Memory B cell (primary cell): Measurements from ENCODE around the gene PDLIM7.
A peak's percentile ranks its signal among the peaks of the same experiment; 100 is the strongest.
"Not testable (repeated sequence)": the region's sequence is repeated elsewhere in the genome, so short reads cannot be mapped to it uniquely, and the experiment has no call there.

Source experiments
- ATAC-seq: fragments of 150-1000 bp; cut with Tn5 transposase; 2 replicates; pipeline ENCODE4 v1.10.0; 2021; ENCODE audit warnings: low read depth, mild to moderate bottlenecking, moderate library complexity
- DNase-seq, 2 donors: peaks; one replicate each; pipeline ENCODE4 v3.0.0; 2022; ENCODE audit warnings: low spot score in 2 of 2
- H3K27ac Mint-ChIP-seq: one replicate; pipeline ENCODE4 v1.8.0; 2022; ENCODE audit warnings: mild to moderate bottlenecking, moderate library complexity, mixed read lengths
- H3K27me3 Mint-ChIP-seq: one replicate; pipeline ENCODE4 v1.8.0; 2022; ENCODE audit warnings: mixed read lengths
- H3K36me3 Mint-ChIP-seq: one replicate; pipeline ENCODE4 v1.8.0; 2022; ENCODE audit warnings: mild to moderate bottlenecking, mixed read lengths
- H3K4me1 Mint-ChIP-seq: one replicate; pipeline ENCODE4 v1.8.0; 2022; ENCODE audit warnings: mixed read lengths
- H3K4me3 Mint-ChIP-seq: one replicate; pipeline ENCODE4 v1.8.0; 2022; ENCODE audit warnings: mild to moderate bottlenecking, moderate library complexity, mixed read lengths
- H3K9me3 Mint-ChIP-seq: one replicate; pipeline ENCODE4 v1.8.0; 2022; ENCODE audit warnings: mixed read lengths

Gene PDLIM7

DNA sequence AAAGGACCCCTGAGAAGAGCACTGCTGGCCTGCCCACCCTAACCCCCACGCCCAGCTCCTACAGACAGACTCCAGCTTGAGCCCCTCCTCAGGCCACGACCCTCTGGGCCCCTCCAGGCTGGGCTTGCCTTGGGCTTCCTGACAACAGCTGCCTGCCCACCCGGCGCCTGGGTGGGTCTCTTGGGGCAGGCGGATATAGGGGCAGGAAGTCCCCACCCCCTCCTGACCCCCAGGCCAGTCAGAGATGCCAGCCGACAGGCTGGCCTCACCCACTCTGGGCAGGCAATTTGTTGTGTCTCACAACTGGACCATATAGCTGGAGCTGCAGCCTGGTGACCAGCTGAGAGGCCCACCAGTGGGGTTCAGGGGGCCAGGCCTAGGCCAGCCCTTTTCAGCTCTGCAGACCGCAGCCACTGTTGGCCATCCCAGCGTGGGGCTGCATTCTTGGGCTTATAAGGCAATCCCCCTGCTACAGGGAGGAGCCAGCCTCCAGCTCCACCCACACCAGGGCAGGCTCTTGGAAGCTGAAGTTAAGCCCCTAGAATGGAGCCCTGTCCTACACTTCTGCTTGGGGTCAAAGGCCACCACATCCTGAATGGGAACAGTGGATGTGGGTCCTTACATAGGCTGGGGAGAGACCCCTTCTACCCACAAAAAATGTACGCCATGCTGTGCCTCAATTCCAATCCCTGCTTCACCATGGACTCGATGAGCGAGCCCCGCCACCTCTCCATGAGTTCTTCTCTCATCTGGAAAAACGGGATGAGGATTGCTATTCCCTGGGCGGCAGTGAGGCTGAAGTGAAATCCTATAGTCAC lies 2.0 kb downstream of the PDLIM7 start:
- H3K27me3 Mint-ChIP-seq: peaks cover 1% of the 10 kb centered on the region
- peaks cover 36% of the 10 kb centered on the region for H3K4me1 Mint-ChIP-seq
- no peak overlapping the region for H3K27ac Mint-ChIP-seq
- no peak for DNase-seq
- no peak for ATAC-seq
- H3K9me3 Mint-ChIP-seq: no peaks in the 10 kb centered on the region
- peak overlapping the region; percentile 87 for H3K4me3 Mint-ChIP-seq
- H3K36me3 Mint-ChIP-seq: peaks cover 14% of the 10 kb centered on the region

DNA sequence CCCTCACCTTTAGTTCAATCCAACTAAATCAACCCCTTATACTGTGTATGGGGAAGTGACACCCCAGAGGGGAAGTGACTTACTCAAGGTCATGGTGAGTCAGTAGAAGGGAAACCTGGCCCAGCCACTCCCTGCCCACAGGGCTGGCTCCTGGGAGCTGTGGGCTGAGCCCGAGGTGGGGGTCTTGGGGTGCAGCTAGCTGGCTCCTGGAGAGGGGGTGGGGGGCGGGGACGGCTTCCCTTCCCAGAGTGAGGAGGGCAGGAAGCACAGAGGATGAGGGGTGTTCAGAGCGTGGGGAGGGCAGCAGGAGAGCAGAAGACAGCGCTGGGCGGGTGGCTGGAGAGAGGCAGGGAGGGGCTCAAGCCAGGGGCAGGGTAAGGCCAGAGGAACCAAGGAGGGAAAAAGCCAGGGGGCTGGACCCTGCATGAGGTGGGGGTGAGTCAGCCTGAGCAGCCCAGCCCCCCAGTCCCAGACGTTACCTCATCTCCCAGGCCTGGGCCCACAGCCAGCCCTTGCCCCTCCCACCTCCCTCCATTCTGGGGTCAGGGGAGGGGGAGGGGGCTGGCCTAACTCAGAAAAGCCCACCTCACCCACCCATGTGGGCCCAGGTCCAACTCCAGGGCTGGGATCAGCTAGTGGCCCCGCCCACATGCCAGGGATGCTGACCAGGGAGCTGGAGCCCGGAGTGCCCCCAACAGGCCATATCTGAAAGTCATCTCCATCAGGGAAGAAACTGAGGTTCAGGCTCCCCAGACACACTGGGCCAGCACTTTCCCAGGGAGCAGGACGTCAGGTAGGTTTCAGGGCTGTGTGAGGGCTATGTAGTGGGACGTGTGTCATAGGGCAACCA lies 2.8 kb downstream of the PDLIM7 start:
- Mint-ChIP-seq H3K27me3 (peaks cover 1% of the 10 kb centered on the region), H3K4me1 (peaks cover 40% of the 10 kb centered on the region), H3K4me3 (peak overlapping the region; percentile 25), H3K27ac (peak overlapping the region; percentile 77), H3K36me3 (peaks cover 18% of the 10 kb centered on the region), H3K9me3 (no peaks in the 10 kb centered on the region)
- DNase-seq: peak in 1 of 2 donors; percentile 50
- peak; percentile 61 for ATAC-seq

DNA sequence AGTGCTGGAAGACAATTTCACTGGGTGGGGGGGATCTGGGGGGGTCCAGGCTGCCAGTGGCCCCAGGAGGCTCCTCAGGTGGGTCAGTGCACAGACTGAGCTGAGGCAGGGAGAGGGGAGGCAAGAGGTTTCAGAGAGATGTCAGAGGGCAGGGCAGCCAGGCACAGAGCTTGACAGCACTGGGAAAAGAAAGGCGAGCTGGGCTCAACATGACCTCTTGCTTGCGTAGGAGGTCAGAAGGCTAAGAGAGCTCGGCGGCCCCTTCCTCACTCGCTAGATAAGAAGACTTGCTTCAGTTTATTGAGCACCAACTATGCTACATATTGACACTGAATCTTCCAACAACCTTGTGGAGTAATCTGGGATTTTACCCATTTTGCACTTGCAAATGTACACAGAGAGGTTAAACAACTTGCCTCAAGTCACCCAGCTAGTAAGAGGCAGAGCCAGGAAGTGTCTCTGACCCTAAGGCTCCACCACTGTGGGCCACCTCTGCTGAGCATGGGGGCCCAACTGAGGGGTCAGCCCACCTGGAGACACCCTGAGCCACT lies 3.5 kb downstream of the PDLIM7 start:
- H3K4me3 Mint-ChIP-seq: peak overlapping the region; percentile 25

DNA sequence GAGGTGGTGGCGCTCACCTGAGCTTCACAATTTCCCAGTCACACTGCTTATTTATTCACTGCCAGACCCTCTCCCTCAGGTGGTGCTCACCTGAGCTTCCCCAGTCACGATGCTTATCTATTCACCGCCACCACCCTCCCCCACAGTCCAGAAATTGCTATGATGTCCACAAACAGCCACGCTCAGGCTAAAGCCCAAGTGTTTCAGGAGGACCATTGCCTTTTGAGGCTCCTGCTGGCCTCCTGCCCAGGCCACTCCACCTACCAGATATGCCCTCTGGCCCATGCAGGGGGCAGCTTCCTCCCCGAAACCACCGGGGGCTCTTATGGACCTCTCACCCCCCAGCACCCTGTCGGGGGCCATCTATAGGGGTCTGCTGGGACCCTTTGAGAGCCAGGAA lies 4.6 kb downstream of the PDLIM7 start:
- no peak overlapping the region for H3K4me3 Mint-ChIP-seq
- H3K36me3 Mint-ChIP-seq: peaks cover 21% of the 10 kb centered on the region
- peaks cover 33% of the 10 kb centered on the region for H3K4me1 Mint-ChIP-seq
- no peaks in the 10 kb centered on the region for H3K9me3 Mint-ChIP-seq
- no peaks in the 10 kb centered on the region for H3K27me3 Mint-ChIP-seq
- DNase-seq: no peak
- no peak overlapping the region for H3K27ac Mint-ChIP-seq
- no peak for ATAC-seq

More for the DNA sequence above, 3.5 kb downstream of the PDLIM7 start:
- Mint-ChIP-seq H3K27ac (peak overlapping the region; percentile 77), H3K4me1 (peaks cover 40% of the 10 kb centered on the region), H3K9me3 (no peaks in the 10 kb centered on the region), H3K27me3 (peaks cover 1% of the 10 kb centered on the region), H3K36me3 (peaks cover 18% of the 10 kb centered on the region)
- DNase-seq: no peak
- no peak for ATAC-seq

GRCh38 chr5:177491983-177492746 lies 5.2 kb downstream of the PDLIM7 start:
- H3K27me3 Mint-ChIP-seq: no peaks in the 10 kb centered on the region
- DNase-seq (no peak), ATAC-seq (no peak)
- H3K9me3 Mint-ChIP-seq: no peaks in the 10 kb centered on the region
- H3K27ac Mint-ChIP-seq: no peak overlapping the region
- H3K4me3 Mint-ChIP-seq: no peak overlapping the region
- peaks cover 21% of the 10 kb centered on the region for H3K36me3 Mint-ChIP-seq
- peaks cover 33% of the 10 kb centered on the region for H3K4me1 Mint-ChIP-seq

DNA sequence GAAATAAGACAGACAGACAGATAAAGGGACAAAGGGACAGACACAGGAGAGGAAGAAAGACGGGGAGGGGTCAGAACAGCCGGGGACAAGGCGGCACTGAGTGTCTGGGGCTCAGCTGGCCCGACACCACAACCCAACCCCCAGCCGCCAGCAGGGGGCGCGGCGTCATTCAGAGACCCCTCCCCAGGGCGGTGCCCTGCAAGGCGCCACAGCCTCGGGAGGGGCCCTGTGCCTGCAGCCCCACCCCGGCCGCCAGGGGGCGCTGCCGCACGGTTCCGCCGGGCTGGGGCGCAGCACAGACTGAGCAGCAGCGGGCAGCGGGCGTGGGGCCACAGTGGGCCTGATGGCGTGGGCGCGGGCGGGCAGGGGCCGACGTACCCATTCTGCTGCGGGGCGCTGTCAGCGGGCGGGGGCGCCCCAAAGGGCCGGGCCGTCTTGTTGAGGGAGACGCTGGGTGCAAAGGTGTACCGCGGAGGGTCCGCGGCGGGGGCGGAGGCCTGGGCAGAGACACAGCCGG lies 5.9 kb downstream of the PDLIM7 start:
- Mint-ChIP-seq H3K36me3 (peaks cover 21% of the 10 kb centered on the region), H3K27me3 (no peaks in the 10 kb centered on the region), H3K27ac (no peak overlapping the region), H3K9me3 (no peaks in the 10 kb centered on the region), H3K4me1 (peaks cover 32% of the 10 kb centered on the region), H3K4me3 (no peak overlapping the region)
- ATAC-seq (no peak), DNase-seq (no peak)

- H3K9me3 Mint-ChIP-seq: no peaks in the 10 kb centered on the region
- H3K4me1 Mint-ChIP-seq: peaks cover 31% of the 10 kb centered on the region
- H3K36me3 Mint-ChIP-seq: peaks cover 21% of the 10 kb centered on the region
- no peaks in the 10 kb centered on the region for H3K27me3 Mint-ChIP-seq
- no peak overlapping the region for H3K4me3 Mint-ChIP-seq
- DNase-seq (no peak), ATAC-seq (no peak)
- no peak overlapping the region for H3K27ac Mint-ChIP-seq
These were observed 6.4 kb downstream of the PDLIM7 start for GRCh38 chr5:177490992-177491391.

- peaks cover 21% of the 10 kb centered on the region for H3K36me3 Mint-ChIP-seq
- H3K27ac Mint-ChIP-seq: peak overlapping the region; percentile 16
- DNase-seq: no peak
- H3K4me3 Mint-ChIP-seq: no peak overlapping the region
- no peaks in the 10 kb centered on the region for H3K27me3 Mint-ChIP-seq
- H3K9me3 Mint-ChIP-seq: no peaks in the 10 kb centered on the region
- peaks cover 31% of the 10 kb centered on the region for H3K4me1 Mint-ChIP-seq
- no peak for ATAC-seq
These were observed 7.0 kb downstream of the PDLIM7 start for GRCh38 chr5:177490311-177490991.

DNA sequence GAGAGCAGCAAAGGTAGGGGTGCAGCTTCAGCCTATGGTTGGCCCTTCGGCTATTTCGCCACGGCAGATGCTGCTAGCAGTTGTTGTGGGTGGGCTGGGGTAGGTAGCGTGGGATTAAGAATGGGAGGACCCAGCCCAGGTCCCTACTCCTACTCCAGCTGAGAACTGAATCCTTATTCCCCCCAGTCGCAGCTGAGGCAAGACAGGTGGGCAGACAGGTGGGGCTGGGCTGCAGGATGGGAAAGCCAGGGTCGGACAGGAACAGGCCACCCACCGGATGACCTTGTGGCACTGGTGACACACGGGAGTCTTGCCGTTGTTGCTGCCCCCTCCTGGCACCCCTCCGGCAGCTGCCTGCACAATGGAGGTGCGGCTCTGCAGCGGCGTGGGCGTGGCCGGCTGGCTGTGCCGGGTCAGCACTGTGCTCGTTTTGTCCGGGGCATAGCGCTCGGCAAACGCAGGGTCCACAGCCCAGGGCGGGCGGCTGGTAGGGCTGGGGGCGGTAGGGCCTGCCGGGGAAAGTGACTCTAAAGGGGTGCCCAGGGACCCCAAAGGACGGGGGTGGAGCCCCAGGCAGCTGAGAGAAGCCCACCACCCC lies 8.2 kb downstream of the PDLIM7 start:
- Mint-ChIP-seq H3K36me3 (peaks cover 25% of the 10 kb centered on the region), H3K4me3 (no peak overlapping the region), H3K4me1 (peaks cover 23% of the 10 kb centered on the region), H3K27ac (no peak overlapping the region), H3K9me3 (no peaks in the 10 kb centered on the region), H3K27me3 (no peaks in the 10 kb centered on the region)
- no peak for DNase-seq
- no peak for ATAC-seq

GRCh38 chr5:177487975-177488374 lies 9.4 kb downstream of the PDLIM7 start:
- Mint-ChIP-seq H3K27me3 (no peaks in the 10 kb centered on the region), H3K27ac (no peak overlapping the region), H3K4me3 (no peak overlapping the region), H3K9me3 (no peaks in the 10 kb centered on the region), H3K4me1 (peaks cover 17% of the 10 kb centered on the region), H3K36me3 (peaks cover 25% of the 10 kb centered on the region)
- no peak for DNase-seq
- no peak for ATAC-seq

- H3K36me3 Mint-ChIP-seq: peaks cover 19% of the 10 kb centered on the region
- no peak for ATAC-seq
- H3K27ac Mint-ChIP-seq: no peak overlapping the region
- no peaks in the 10 kb centered on the region for H3K27me3 Mint-ChIP-seq
- no peak for DNase-seq
- H3K4me1 Mint-ChIP-seq: peaks cover 12% of the 10 kb centered on the region
- no peaks in the 10 kb centered on the region for H3K9me3 Mint-ChIP-seq
- no peak overlapping the region for H3K4me3 Mint-ChIP-seq
These were observed 10.3 kb downstream of the PDLIM7 start for GRCh38 chr5:177487144-177487543.

DNA sequence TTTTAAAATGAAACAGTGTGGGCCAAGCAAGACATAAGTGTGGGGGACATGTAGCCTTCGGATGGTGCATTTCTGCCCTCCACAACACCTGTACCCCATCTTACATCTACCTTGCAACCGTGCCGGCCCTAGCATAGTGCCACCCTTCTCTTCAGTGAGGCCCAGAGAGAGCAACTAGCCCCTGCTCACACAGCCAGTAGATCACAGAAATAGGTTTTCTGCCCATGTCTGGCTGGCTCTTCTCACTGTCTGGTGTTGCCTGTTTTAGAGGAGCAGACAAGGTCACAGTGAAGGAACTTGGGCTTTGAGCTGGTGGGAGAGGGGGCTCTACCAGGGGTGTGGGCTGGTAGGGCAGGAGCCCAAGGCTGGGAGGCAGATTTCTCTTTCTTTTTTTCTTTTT lies 11.1 kb downstream of the PDLIM7 start:
- no peaks in the 10 kb centered on the region for H3K9me3 Mint-ChIP-seq
- H3K36me3 Mint-ChIP-seq: peaks cover 18% of the 10 kb centered on the region

DNA sequence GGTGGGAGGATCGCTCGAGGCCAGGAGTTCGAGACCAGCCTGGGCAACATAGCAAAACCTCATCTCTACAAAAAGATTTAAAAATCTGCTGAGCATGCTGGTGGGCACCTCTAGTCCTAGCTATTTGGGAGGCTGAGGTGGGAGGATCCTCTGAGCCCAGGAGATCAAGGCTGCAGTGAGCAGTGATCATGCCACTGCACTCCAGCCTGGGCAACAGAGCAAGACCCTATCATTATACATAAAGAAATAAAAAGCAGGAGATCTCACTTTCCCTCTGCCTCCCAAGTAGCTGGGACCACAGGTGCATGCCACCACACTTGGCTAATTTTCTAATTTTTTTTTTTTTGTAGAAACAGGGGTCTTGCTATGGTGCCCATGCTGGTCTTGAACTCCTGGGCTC lies 11.7 kb downstream of the PDLIM7 start:
- H3K4me1 Mint-ChIP-seq, H3K9me3 Mint-ChIP-seq, H3K27me3 Mint-ChIP-seq, H3K4me3 Mint-ChIP-seq, ATAC-seq, DNase-seq, H3K27ac Mint-ChIP-seq: not testable (repeated sequence)
- peaks cover 13% of the 10 kb centered on the region for H3K36me3 Mint-ChIP-seq

More for the DNA sequence above, 11.1 kb downstream of the PDLIM7 start:
- DNase-seq (no peak), ATAC-seq (no peak)
- Mint-ChIP-seq H3K4me3 (no peak overlapping the region), H3K27ac (no peak overlapping the region), H3K27me3 (no peaks in the 10 kb centered on the region), H3K4me1 (peaks cover 12% of the 10 kb centered on the region)
